SK-N-SH (cell line): ENCODE measurements around the gene CMYA5. TPM values are rescaled to one million over a fixed set of nuclear protein-coding genes. Genes with fewer than 3 reads are reported as not detected.
"Not testable (repeated sequence)": the region's sequence is repeated elsewhere in the genome, so short reads cannot be mapped to it uniquely, and the experiment has no call there.

Source experiments
- CTCF ChIA-PET: fragments of 300-600, 350-600 bp; formaldehyde crosslinking; extraction: SDS; loops from one replicate; lab custom pipeline; 2021; lab: Yijun Ruan, JAX
- POLR2A ChIA-PET: fragments of 350-600 bp; sonication (Branson Sonifier 250); formaldehyde crosslinking; extraction: SDS; loops from one replicate; lab custom pipeline; 2020; ENCODE audit warnings: antibody characterized with exemption, inconsistent platforms; lab: Yijun Ruan, JAX
- DNase-seq: peaks from one replicate; pipeline ENCODE4 v3.0.0; 2012
- H2AFZ ChIP-seq: fragments of 200-600 bp; sonication (generic); 2 replicates; pipeline ENCODE4 v1.8.1; 2016; ENCODE audit warnings: antibody characterized with exemption, mild to moderate bottlenecking, low read depth
- H3F3A ChIP-seq: fragments of 200-600 bp; sonication (generic); replicated peaks from 2 replicates; pipeline ENCODE3; 2016; ENCODE audit warnings: antibody characterized with exemption, mild to moderate bottlenecking; ENCODE audit not compliant: insufficient read depth
- H3K27ac ChIP-seq, 2 experiments: fragments of 200-500 bp in 1 of 2; fragments of 200-600 bp in 1 of 2; sonication (Bioruptor generic) in 1 of 2; sonication (generic), shearing (Covaris generic) in 1 of 2; 2 replicates each; pipeline versions ENCODE4 v1.5.1 to v1.6.1; 2014 to 2016; ENCODE audit warnings: low read depth in 2 of 2, inconsistent platforms in 1 of 2, low read length in 1 of 2, mild to moderate bottlenecking in 1 of 2, mixed read lengths in 1 of 2
- H3K27me3 ChIP-seq: fragments of 200-600 bp; sonication (generic), shearing (Covaris generic); 2 replicates; pipeline ENCODE4 v1.6.1; 2016; ENCODE audit warnings: mixed run types; ENCODE audit not compliant: insufficient read depth
- H3K36me3 ChIP-seq, 2 experiments: fragments of 200-500 bp in 1 of 2; fragments of 200-600 bp in 1 of 2; sonication (Bioruptor generic) in 1 of 2; sonication (generic) in 1 of 2; replicated peaks in 1 of 2; 2 replicates each; pipeline versions ENCODE3 to v1.5.1; 2014 to 2016; ENCODE audit warnings: low read length in 1 of 2, mild to moderate bottlenecking in 1 of 2; ENCODE audit not compliant: insufficient read depth in 2 of 2, control insufficient read depth in 1 of 2
- H3K4me1 ChIP-seq, 2 experiments: fragments of 200-500 bp in 1 of 2; fragments of 200-600 bp in 1 of 2; sonication (Bioruptor generic) in 1 of 2; sonication (generic), shearing (Covaris generic) in 1 of 2; 2 replicates each; pipeline versions ENCODE4 v1.5.1 to v1.6.1; 2014 to 2016; ENCODE audit warnings: low read depth in 1 of 2, low read length in 1 of 2, mixed run types in 1 of 2; ENCODE audit not compliant: insufficient read depth in 2 of 2, control insufficient read depth in 1 of 2
- H3K4me2 ChIP-seq: fragments of 200-600 bp; sonication (generic), shearing (Covaris generic); 2 replicates; pipeline ENCODE4 v1.6.1; 2017; ENCODE audit warnings: mixed run types
- H3K4me3 ChIP-seq, 2 experiments: fragments of 200-500 bp in 1 of 2; fragments of 200-600 bp in 1 of 2; sonication (Bioruptor generic) in 1 of 2; sonication (generic), shearing (Covaris generic) in 1 of 2; 2 replicates each; pipeline versions ENCODE4 v1.5.1 to v1.8.1; 2014 to 2016; ENCODE audit warnings: low read depth in 2 of 2, inconsistent platforms in 1 of 2, low read length in 1 of 2, mild to moderate bottlenecking in 1 of 2, mixed read lengths in 1 of 2, moderate library complexity in 1 of 2
- H3K79me2 ChIP-seq: fragments of 200-600 bp; sonication (generic); 2 replicates; pipeline ENCODE4 v1.8.1; 2017; ENCODE audit warnings: mild to moderate bottlenecking; ENCODE audit not compliant: insufficient read depth
- H3K9ac ChIP-seq: fragments of 200-600 bp; sonication (generic); 2 replicates; pipeline ENCODE4 v1.6.1; 2017; ENCODE audit warnings: mixed run types
- H3K9me2 ChIP-seq: fragments of 200-600 bp; sonication (generic); 2 replicates; pipeline ENCODE4 v1.6.1; 2017; ENCODE audit warnings: mixed run types
- H3K9me3 ChIP-seq: fragments of 200-600 bp; sonication (generic); 2 replicates; pipeline ENCODE4 v1.6.1; 2017; ENCODE audit warnings: mixed run types, mild to moderate bottlenecking, moderate library complexity
- H4K20me1 ChIP-seq: fragments of 200-600 bp; sonication (generic); 2 replicates; pipeline ENCODE4 v1.6.1; 2017; ENCODE audit warnings: mild to moderate bottlenecking, mixed run types; ENCODE audit not compliant: insufficient read depth
- CTCF ChIP-seq: fragments of 200-600 bp; sonication (generic); IDR thresholded peaks from 2 replicates; pipeline ENCODE4 v1.6.1; 2017; ENCODE audit warnings: antibody characterized with exemption, mild to moderate bottlenecking, moderate library complexity
- FOSL2 ChIP-seq: IDR thresholded peaks from 2 replicates; pipeline ENCODE4 v1.4.0; 2012; ENCODE audit warnings: low read depth, mild to moderate bottlenecking, moderate library complexity, borderline replicate concordance
- GABPA ChIP-seq: IDR thresholded peaks from 2 replicates; pipeline ENCODE4 v1.4.0; 2012; ENCODE audit warnings: low read depth, mild to moderate bottlenecking
- GATA2 ChIP-seq: sonication (generic); formaldehyde crosslinking; IDR thresholded peaks from 2 replicates; pipeline ENCODE4 v1.5.0; 2020; ENCODE audit warnings: mild to moderate bottlenecking, missing genetic modification reagents
- IRF3 ChIP-seq: fragments of 150-350 bp; IDR thresholded peaks from 2 replicates; pipeline ENCODE4 v1.6.1; 2016; ENCODE audit warnings: mild to moderate bottlenecking, low read depth, low read length
- MEF2A ChIP-seq: IDR thresholded peaks from 2 replicates; pipeline ENCODE4 v1.4.0; 2012; ENCODE audit warnings: low read depth, borderline replicate concordance
- PBX3 ChIP-seq: IDR thresholded peaks from 2 replicates; pipeline ENCODE4; 2012
- POLR2AphosphoS5 ChIP-seq: IDR thresholded peaks from 2 replicates; pipeline ENCODE4 v1.6.1; 2012; ENCODE audit warnings: low read depth, low read length
- REST ChIP-seq: IDR thresholded peaks from 2 replicates; pipeline ENCODE4 v1.6.1; 2012; ENCODE audit warnings: mild to moderate bottlenecking, low read depth, low read length, moderate library complexity
- RFX5 ChIP-seq: IDR thresholded peaks from 2 replicates; pipeline ENCODE4 v1.6.1; 2012; ENCODE audit warnings: mild to moderate bottlenecking, improper control_type of control experiment, low read length
- SIN3A ChIP-seq: IDR thresholded peaks from 2 replicates; pipeline ENCODE4 v1.6.1; 2012; ENCODE audit warnings: low read depth, mild to moderate bottlenecking, low read length, moderate library complexity, borderline replicate concordance
- TAF1 ChIP-seq: IDR thresholded peaks from 2 replicates; pipeline ENCODE4 v1.6.1; 2012; ENCODE audit warnings: low read depth, mild to moderate bottlenecking, low read length, moderate library complexity, borderline replicate concordance
- WGBS: methylation state at CpG from one replicate; pipeline ENCODE4 v1.1.6; 2017; ENCODE audit warnings: low lambda C conversion rate; 5-methylcytosine and 5-hydroxymethylcytosine counted together
- polyA plus RNA-seq, 3 experiments: library from polyadenylated mRNA; depleted of rRNA; stranded (reverse); fragments of >200 nt; gene quantifications; 2 replicates each; pipeline ENCODE4 v1.2.3, GENCODE V29; 2012

Gene CMYA5
- polyA plus RNA-seq, 1 of the 3 experiments (the other 2 are of a cell fraction): 0.12 TPM

GRCh38 chr5:79666758-79667157 lies 22.9 kb upstream of the CMYA5 start:
- Histone ChIP-seq H4K20me1 (no peaks in the 10 kb centered on the region), H3F3A (no peaks in the 10 kb centered on the region), H3K4me2 (no peak overlapping the region), H3K9ac (no peak overlapping the region), H3K27ac (no peak overlapping the region), H2AFZ (no peak overlapping the region), H3K4me3 (no peak overlapping the region), H3K27me3 (no peaks in the 10 kb centered on the region), H3K9me2 (no peaks in the 10 kb centered on the region), H3K4me1 (no peaks in the 10 kb centered on the region), H3K9me3 (peaks cover 6% of the 10 kb centered on the region; the same call in 1 of the 2 replicates), H3K79me2 (peaks cover 2% of the 10 kb centered on the region; the same call in 1 of the 2 replicates), H3K36me3 (peaks cover 49 to 51% of the 10 kb centered on the region in 2 experiments)
- no peak for DNase-seq
- ChIA-PET CTCF (interaction anchor here (1.0 to 1.4 kb wide), 3 partner anchors 8 to 417 kb away, joined by 3 to 4 read pairs (median 3); no protein-coding TSS in a partner anchor), POLR2A (no interaction called here)
- TF ChIP-seq FOSL2: no peak
- no peak for TF ChIP-seq TAF1
- TF ChIP-seq IRF3: no peak
- TF ChIP-seq PBX3: no peak
- no peak for TF ChIP-seq GATA2 (CRISPR knock-in tag)
- no peak for TF ChIP-seq GABPA
- TF ChIP-seq SIN3A: no peak
- TF ChIP-seq POLR2AphosphoS5: no peak
- TF ChIP-seq REST: no peak
- no peak for TF ChIP-seq RFX5
- 98% methylated on average over 3 of the region's 3 CpGs for WGBS

GRCh38 chr5:79672392-79672791 lies 17.2 kb upstream of the CMYA5 start:
- no peaks in the 10 kb centered on the region for H3K4me1 ChIP-seq
- H3K9me3 ChIP-seq: no peaks in the 10 kb centered on the region
- H3K36me3 ChIP-seq: peaks cover 27 to 39% of the 10 kb centered on the region in 2 experiments
- no peak overlapping the region for H3K4me3 ChIP-seq
- CTCF ChIA-PET: no interaction called here
- no peak for DNase-seq
- peaks cover 3% of the 10 kb centered on the region; the same call in 1 of the 2 replicates for H4K20me1 ChIP-seq
- no peak overlapping the region for H3K27ac ChIP-seq
- H3K4me2 ChIP-seq: no peak overlapping the region
- H3K79me2 ChIP-seq: peaks cover 26% of the 10 kb centered on the region
- no peak overlapping the region for H2AFZ ChIP-seq
- TF ChIP-seq PBX3: no peak
- TF ChIP-seq GATA2 (CRISPR knock-in tag): peak; percentile 37; the same call in 1 of the 2 replicates
- no peak for TF ChIP-seq CTCF
- TF ChIP-seq MEF2A: no peak
- H3K9ac ChIP-seq: no peak overlapping the region
- H3F3A ChIP-seq: no peaks in the 10 kb centered on the region
- H3K9me2 ChIP-seq: no peaks in the 10 kb centered on the region
- no peaks in the 10 kb centered on the region for H3K27me3 ChIP-seq
- POLR2A ChIA-PET: no interaction called here
- WGBS: 84% methylated on average over 2 of the region's 2 CpGs

- CTCF ChIA-PET: not testable (repeated sequence)
- H3K79me2 ChIP-seq: peaks cover 26% of the 10 kb centered on the region
These were observed 13.3 kb upstream of the CMYA5 start for GRCh38 chr5:79676354-79676753.

More at GRCh38 chr5:79676354-79676753, 13.3 kb upstream of the CMYA5 start:
- POLR2A ChIA-PET, H4K20me1 ChIP-seq, H3K4me1 ChIP-seq, H3K9me3 ChIP-seq, H3K4me3 ChIP-seq, H3K27me3 ChIP-seq, H2AFZ ChIP-seq, H3K9ac ChIP-seq, DNase-seq, H3K27ac ChIP-seq, H3F3A ChIP-seq, H3K4me2 ChIP-seq, H3K9me2 ChIP-seq: not testable (repeated sequence)
- H3K36me3 ChIP-seq: peaks cover 26 to 44% of the 10 kb centered on the region in 2 experiments
- WGBS: 98% methylated on average over 6 of the region's 6 CpGs
